Measurements from ENCODE around the gene SPCS3.

The SPCS3 gene

DNA sequence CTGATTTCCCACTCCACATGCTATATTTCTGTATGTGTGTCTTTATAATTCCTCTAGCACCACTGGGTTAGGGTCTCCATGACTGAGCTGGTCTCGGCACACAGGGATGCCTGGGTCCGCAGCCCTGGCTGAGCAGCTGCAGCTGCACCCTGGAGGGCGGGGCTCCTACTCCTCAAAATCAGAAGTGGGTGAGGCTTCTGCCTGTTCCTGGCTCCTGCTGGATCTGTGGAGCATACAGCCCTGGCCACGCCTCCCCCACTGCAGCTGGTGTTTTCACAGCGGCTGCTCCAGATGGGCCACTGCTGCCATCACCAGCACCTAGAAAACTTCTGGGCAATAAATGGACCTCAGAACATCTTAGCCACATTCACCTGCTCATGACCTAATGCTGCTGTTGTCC is 30.9 kb downstream of the SPCS3 start:
- DNase-seq (ENCODE audit: low read depth), result no peak

DNA sequence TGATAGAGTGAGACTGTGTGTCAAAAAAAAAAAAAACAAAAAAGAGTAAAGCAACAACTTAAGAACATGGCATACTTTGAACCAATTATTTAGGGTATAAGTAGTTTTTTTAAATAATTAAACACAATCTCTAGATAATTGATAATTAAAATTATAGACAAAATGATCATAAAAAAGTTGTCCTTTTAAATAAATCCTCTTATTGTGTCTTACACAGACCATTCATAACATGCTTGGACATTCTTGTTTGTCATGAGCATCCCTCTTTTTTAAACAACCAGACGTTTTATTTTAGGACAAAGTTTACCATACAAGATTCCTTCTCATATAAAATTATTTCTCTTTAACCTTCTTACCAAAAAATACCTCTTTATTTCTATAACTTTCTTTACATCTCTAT is 35.1 kb downstream of the SPCS3 start:
- DNase-seq (ENCODE audit: low read depth), result no peak

DNA sequence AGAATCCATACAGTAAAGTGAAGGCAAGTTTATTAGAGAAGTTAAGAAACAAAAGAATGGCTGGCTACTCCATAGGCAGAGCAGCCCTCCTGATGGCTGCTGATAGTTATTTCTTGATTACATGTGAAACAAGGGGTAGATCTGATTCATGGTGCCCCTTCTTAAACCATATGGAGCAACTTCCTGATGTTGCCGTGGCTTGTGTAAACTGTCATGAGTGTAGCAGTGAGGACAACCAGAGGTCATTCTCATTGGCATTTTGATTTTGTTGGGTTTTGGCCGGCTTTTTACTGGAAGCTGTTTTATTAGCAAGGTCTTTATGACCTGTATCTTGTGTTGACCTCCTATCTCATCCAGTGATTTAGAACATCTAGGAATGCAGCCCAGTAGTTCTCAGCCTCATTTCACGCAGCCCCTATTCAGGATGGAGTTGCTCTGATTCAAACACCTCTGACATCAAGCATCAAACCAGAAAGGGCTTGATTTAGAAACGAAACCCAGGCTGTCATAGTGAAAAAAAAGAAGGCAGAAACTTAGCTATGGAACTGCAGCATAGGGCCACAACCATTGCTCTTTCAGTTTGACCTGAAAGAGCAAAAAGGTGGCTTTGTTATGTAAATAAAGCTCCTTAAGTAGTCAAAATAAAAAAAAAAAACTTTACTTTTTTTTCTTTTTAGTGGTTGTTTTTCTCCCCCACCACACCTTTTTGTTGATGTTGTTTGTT is 37.8 kb downstream of the SPCS3 start:
- no peak for DNase-seq (ENCODE audit: low read depth)

DNA sequence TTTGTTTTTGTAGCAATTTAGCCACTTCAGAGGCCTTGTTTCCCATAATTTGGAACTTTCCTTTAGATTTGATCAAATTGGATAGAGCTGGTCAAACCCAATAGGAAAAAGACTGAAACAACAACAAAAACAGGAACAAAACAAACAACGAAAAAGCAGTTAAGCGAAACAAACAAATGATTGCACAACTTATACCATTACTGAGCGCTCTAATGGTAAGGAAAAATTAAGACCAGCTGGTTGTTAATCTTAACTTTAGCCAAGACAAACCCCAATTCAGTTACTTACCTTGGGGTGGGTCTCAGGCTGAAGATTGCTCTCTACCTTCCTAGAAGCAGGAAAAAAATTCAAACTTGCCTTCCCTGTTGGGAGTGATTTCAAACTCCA is 38.3 kb downstream of the SPCS3 start:
- DNase-seq (ENCODE audit: low read depth), result no peak

DNA sequence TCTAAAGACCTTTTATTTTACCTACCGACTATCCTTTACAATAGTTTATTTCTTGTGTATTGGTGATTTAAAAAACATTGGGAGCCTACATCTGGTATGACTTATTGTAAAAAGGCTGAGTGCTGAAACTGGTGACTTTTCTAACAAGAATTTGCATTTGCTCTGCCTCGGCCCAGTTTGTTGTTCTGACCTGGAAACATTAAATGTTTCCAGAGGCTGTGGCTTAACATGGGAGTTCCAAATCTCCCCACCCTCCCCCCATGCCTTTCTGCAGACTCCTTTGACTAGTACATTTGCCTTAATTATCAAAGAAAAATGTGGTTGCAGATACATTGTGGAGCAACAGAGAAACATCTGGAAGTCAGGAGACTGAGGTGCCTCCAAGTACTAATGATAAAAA is 39.8 kb downstream of the SPCS3 start:
- DNase-seq (ENCODE audit: low read depth), result no peak

DNA sequence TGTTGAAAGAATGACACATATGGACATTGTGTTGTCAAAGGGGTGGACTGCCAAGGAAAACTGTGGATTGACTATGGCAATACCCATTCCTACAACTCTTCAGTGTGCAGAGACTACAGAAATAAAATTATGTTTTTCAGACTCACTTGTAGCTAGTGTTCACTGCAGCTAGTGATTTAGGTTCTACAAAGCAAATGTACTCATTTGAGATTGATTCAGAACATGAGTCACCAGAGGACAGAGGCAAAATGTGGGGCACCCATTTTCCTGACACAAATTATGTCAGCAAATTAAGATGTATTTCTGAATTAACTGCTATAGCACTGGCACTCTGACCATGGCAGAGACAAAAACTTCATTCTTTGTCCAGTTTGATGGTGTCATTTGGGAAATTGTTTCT is 40.7 kb downstream of the SPCS3 start:
- no peak for DNase-seq (ENCODE audit: low read depth)

DNA sequence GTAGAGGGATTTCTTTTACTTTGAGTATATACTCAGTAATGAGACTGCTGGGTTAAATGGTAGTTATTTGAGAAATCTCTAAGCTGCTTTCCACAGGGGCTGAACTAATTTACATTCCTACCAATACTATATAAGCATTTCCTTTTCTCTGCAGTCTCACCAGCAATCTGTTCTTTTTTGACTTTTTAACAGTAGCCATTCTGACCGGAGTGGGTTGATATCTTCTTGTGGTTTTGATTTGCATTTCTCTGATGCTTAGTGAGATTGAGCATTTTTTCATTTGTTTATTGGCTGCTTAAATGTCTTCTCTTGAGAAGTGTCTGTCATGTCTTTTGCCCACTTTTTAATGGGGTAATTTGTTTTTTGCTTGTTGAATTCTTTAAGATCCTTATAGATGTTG is 43.3 kb downstream of the SPCS3 start:
- DNase-seq (ENCODE audit: low read depth), result no peak

DNA sequence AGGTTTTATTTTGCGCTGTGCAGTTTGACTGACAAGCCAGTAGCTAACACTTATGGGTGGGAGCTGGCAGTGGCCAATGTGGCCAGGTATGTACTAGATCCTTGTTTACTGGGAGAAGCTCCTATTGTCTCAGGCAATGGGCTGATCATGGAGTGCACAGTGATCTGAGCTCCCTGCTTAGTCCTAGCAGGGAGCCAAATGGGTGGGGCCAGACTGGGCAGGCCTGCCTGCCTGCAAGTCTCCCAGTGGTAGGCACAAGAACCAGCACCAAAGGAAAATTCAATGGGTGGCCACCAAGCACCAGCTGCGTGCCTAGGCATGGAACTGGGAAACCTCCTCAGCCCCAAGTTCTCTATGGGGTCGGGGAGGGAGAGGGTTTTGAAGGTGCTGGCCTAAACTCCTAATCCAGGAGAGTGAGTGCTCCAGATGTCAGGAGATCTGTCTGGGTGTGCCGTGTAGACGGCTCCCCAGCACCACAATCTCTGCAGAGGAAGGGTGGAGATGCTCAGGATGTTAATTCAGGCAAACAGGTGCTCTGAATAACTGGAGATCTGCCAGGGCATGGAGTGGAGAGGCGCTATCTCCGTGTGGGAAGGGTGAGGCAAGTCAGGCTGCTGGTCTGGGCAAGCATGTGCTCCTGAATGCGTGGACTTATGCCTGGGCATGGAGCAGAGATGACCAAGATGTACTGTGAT is 48.2 kb downstream of the SPCS3 start:
- no peak for DNase-seq (ENCODE audit: low read depth)

DNA sequence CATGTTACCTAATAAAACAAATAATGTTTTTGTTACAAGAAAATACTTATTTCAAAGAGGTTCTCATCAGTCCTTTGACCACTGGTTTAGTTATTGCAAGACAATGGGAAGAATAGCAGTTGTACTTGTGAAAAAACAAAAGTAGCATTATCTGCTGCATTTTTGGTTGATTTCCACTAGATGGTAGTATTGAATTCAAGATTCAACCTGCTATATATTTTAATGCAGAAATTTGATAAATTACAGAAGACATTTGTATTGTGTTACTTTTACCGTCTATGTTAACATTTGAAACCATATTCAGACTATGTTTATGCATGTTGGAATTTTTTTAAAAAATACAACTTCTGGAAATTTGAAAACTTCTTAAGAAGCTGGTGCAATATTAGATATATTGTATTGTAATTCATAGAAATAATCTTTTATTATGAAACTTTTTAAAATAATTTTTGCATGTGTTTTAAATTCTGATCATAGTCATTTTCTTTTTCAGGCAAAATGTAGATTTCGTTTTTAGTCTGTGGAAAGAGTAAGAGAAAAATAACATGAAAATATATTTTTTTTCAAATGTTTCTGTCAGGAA is 56.4 kb downstream of the SPCS3 start:
- no peak for DNase-seq (ENCODE audit: low read depth)

DNA sequence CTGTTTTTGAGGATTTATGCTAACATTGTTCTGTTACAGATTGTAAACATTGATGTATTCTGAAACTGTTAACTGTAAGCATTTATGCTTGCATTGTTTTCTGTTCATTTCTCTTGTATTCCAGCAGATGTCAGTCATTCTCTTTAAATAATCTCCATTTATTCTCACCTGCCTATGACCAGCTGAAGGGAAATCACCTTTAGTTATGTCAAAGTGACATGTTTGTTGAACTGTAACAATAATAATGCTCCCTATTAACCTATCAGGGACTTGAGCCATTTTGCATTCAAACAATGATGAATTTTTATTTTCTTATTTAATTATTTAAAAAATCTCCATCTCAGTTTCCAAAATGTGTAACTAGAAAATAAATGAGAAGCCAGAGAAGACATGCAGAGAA is 58.0 kb downstream of the SPCS3 start:
- DNase-seq (ENCODE audit: low read depth), result no peak

DNA sequence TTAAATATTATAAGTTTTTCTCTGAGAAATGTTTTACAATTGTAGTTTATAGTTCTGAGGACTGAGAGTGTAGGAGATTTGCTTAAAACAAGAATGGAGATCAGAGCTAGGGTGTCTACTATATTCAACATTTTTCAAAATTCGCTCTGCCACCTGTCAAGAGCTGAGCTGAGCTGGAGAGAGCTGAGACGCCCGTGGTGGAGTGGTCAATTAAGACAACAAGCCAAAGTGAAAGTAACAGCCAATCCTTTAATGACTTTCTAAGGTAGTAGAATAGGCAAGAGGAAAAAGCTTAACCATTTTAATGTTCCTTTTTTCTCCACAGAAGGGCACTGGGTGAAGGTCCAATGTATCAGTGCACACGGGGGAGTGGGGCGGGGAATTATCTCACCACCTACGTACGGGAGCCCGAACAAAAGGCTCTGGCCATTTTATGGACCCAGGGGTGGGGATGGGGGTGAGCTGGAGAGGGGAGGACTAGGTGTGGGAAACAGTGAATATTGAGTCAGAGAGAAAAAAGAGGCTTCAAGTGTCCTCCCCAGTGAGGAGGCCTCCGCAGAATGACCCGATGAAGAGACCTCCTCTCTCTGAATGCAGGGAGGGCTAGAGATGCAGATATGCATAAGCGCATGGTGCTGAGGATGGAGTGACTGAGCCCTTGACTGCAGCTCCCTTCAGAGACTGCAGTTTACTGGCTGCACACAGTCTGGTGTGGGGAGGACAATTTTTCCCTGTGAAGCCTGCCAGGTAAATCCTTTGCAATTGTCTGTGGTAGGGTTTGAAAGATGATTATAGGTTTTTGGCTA is 60.8 kb downstream of the SPCS3 start:
- no peak for DNase-seq (ENCODE audit: low read depth)

Measured in activated T-cell treated with anti-CD3 and anti-CD28 coated beads for 1 hour (primary cell).